ENCODE data around the gene FMNL1.

FMNL1 gene

GRCh38 chr17:45256114-45256966, 34.7 kb downstream of the FMNL1 start:
- no peaks in the 10 kb centered on the region for H3K27me3 ChIP-seq (ENCODE audit: insufficient read depth, poor library complexity, severe bottlenecking)
- peak in 1 of 2 experiments; percentile 36 for DNase-seq (ENCODE audit: low read depth in 1 of 2, low spot score in 1 of 2)
- H3K4me3 ChIP-seq (replicated peaks; ENCODE audit: insufficient read depth, low read length) = no peak overlapping the region
- TF ChIP-seq SPI1 (IDR thresholded peaks at IDR 0.05; ENCODE audit: borderline replicate concordance, low read depth) (no peak), POLR2AphosphoS5 (IDR thresholded peaks at IDR 0.05; ENCODE audit: low read depth) (no peak), CTCF (IDR thresholded peaks at IDR 0.05; ENCODE audit: insufficient read depth, low read length) (no peak), GABPA (IDR thresholded peaks at IDR 0.05; ENCODE audit: low read depth) (no peak), REST (IDR thresholded peaks at IDR 0.05; ENCODE audit: insufficient replicate concordance, low read depth) (no peak)
- H3K27ac ChIP-seq (replicated peaks) = no peak overlapping the region

GRCh38 chr17:45257115-45257514, 35.4 kb downstream of the FMNL1 start:
- TF ChIP-seq CTCF (IDR thresholded peaks at IDR 0.05; ENCODE audit: insufficient read depth, low read length) (no peak), REST (IDR thresholded peaks at IDR 0.05; ENCODE audit: insufficient replicate concordance, low read depth) (no peak), POLR2AphosphoS5 (IDR thresholded peaks at IDR 0.05; ENCODE audit: low read depth) (no peak), SPI1 (IDR thresholded peaks at IDR 0.05; ENCODE audit: borderline replicate concordance, low read depth) (no peak), GABPA (IDR thresholded peaks at IDR 0.05; ENCODE audit: low read depth) (no peak)
- DNase-seq (ENCODE audit: low read depth in 1 of 2, low spot score in 1 of 2) = no peak

GRCh38 chr17:45258981-45259380, 37.3 kb downstream of the FMNL1 start:
- peak in 1 of 2 experiments; percentile 25 for DNase-seq (ENCODE audit: low read depth in 1 of 2, low spot score in 1 of 2)
- TF ChIP-seq CTCF (IDR thresholded peaks at IDR 0.05; ENCODE audit: insufficient read depth, low read length) (no peak), GABPA (IDR thresholded peaks at IDR 0.05; ENCODE audit: low read depth) (no peak), SPI1 (IDR thresholded peaks at IDR 0.05; ENCODE audit: borderline replicate concordance, low read depth) (no peak), REST (IDR thresholded peaks at IDR 0.05; ENCODE audit: insufficient replicate concordance, low read depth) (no peak), POLR2AphosphoS5 (IDR thresholded peaks at IDR 0.05; ENCODE audit: low read depth) (no peak)
- no peak overlapping the region for H3K27ac ChIP-seq (replicated peaks)
- no peaks in the 10 kb centered on the region for H3K27me3 ChIP-seq (ENCODE audit: insufficient read depth, poor library complexity, severe bottlenecking)
- H3K4me3 ChIP-seq (replicated peaks; ENCODE audit: insufficient read depth, low read length) = no peak overlapping the region

More at GRCh38 chr17:45257115-45257514, 35.4 kb downstream of the FMNL1 start:
- H3K27me3 ChIP-seq (ENCODE audit: insufficient read depth, poor library complexity, severe bottlenecking) = no peaks in the 10 kb centered on the region
- no peak overlapping the region for H3K27ac ChIP-seq (replicated peaks)
- no peak overlapping the region for H3K4me3 ChIP-seq (replicated peaks; ENCODE audit: insufficient read depth, low read length)

Data from HL-60 (cell line).